ENCODE measurements around the gene APPBP2.

GRCh38 chr17:60461584-60461983 is 64.5 kb downstream of the APPBP2 start:
- no peak for TF ChIP-seq ZNF274 (IDR thresholded peaks at IDR 0.05; ENCODE audit: low read depth, low read length)
- no peak for TF ChIP-seq YY1 (IDR thresholded peaks at IDR 0.05; ENCODE audit: insufficient read depth, insufficient read length)
- no peak for TF ChIP-seq SUZ12 (IDR thresholded peaks at IDR 0.05; ENCODE audit: extremely low read depth, insufficient read depth, insufficient read length)
